IMR-90 (cell line): ENCODE measurements around the gene KCNC2. TPM values are rescaled to one million over a fixed set of nuclear protein-coding genes. Genes with fewer than 3 reads are reported as not detected.
"Not testable (repeated sequence)": the region's sequence is repeated elsewhere in the genome, so short reads cannot be mapped to it uniquely, and the experiment has no call there.

ENCODE experiments used
- ATAC-seq: fragments of 200-7000 bp; cut with Tn5 transposase; 2 replicates; pipeline ENCODE4 v1.9.1; 2020; ENCODE audit warnings: low read depth, mild to moderate bottlenecking, moderate library complexity
- BruUV-seq: library from RNA; stranded (reverse); fragments of 400-500 nt; replicated peaks from 2 replicates; lab custom pipeline; 2021; lab: Mats Ljungman, UMichigan
- CTCF ChIA-PET: fragments of 300-600 bp; formaldehyde crosslinking; extraction: SDS; loops from one replicate; lab custom pipeline; 2021; ENCODE audit warnings: antibody characterized with exemption; lab: Yijun Ruan, JAX
- POLR2A ChIA-PET: fragments of 300-600 bp; sonication (Branson Sonifier 250); formaldehyde crosslinking; loops from one replicate; lab custom pipeline; 2022; ENCODE audit warnings: antibody characterized with exemption; ENCODE audit not compliant: unreplicated experiment; lab: Charles Lee
- DNase-seq: peaks from one replicate; pipeline ENCODE4 v3.0.0; 2013
- H2AFZ ChIP-seq: replicated peaks from 2 replicates; pipeline ENCODE3; 2013; ENCODE audit warnings: low read length, mild to moderate bottlenecking; ENCODE audit not compliant: poor library complexity
- H2AK5ac ChIP-seq: 2 replicates; pipeline ENCODE4 v1.6.1; 2013; ENCODE audit warnings: low read depth, low read length, inconsistent platforms
- H2AK9ac ChIP-seq: replicated peaks from 2 replicates; pipeline ENCODE3; 2013; ENCODE audit warnings: mild to moderate bottlenecking, low read depth, low read length, moderate library complexity; ENCODE audit not compliant: poor library complexity
- H2BK120ac ChIP-seq: 2 replicates; pipeline ENCODE4 v1.6.1; 2013; ENCODE audit warnings: low read depth, low read length, inconsistent platforms
- H2BK15ac ChIP-seq: 3 replicates; pipeline ENCODE4 v1.6.1; 2013; ENCODE audit warnings: low read depth, low read length, inconsistent platforms
- H2BK20ac ChIP-seq: 2 replicates; pipeline ENCODE4 v1.6.1; 2013; ENCODE audit warnings: low read depth, mild to moderate bottlenecking, inconsistent platforms, low read length, moderate library complexity
- H2BK5ac ChIP-seq: 2 replicates; pipeline ENCODE4 v1.6.1; 2013; ENCODE audit warnings: mild to moderate bottlenecking, low read depth, low read length, inconsistent platforms; ENCODE audit not compliant: poor library complexity, severe bottlenecking
- H3K14ac ChIP-seq: replicated peaks from 2 replicates; pipeline ENCODE4 v1.6.1; 2013; ENCODE audit warnings: low read depth, low read length, inconsistent platforms
- H3K18ac ChIP-seq: 2 replicates; pipeline ENCODE4 v1.6.1; 2013; ENCODE audit warnings: low read depth, low read length, control low read depth
- H3K23ac ChIP-seq: 2 replicates; pipeline ENCODE4 v1.6.1; 2013; ENCODE audit warnings: low read depth, low read length, inconsistent platforms
- H3K27ac ChIP-seq: 2 replicates; pipeline ENCODE4 v1.5.1; 2013; ENCODE audit warnings: mild to moderate bottlenecking, control low read depth, low read length; ENCODE audit not compliant: insufficient read depth
- H3K27me3 ChIP-seq: 2 replicates; pipeline ENCODE4 v1.6.1; 2013; ENCODE audit warnings: low read length; ENCODE audit not compliant: control insufficient read depth, insufficient read depth
- H3K36me3 ChIP-seq: 2 replicates; pipeline ENCODE4 v1.6.1; 2013; ENCODE audit warnings: low read length, mixed read lengths; ENCODE audit not compliant: control insufficient read depth, insufficient read depth
- H3K4ac ChIP-seq: 2 replicates; pipeline ENCODE4 v1.6.1; 2013; ENCODE audit warnings: low read depth, low read length, inconsistent platforms
- H3K4me1 ChIP-seq: 2 replicates; pipeline ENCODE4 v1.6.1; 2013; ENCODE audit warnings: low read length, mixed read lengths; ENCODE audit not compliant: control insufficient read depth, insufficient read depth
- H3K4me2 ChIP-seq: 2 replicates; pipeline ENCODE4 v1.6.1; 2013; ENCODE audit warnings: low read depth, mild to moderate bottlenecking, control low read depth, low read length, moderate library complexity
- H3K4me3 ChIP-seq: 2 replicates; pipeline ENCODE4 v1.5.1; 2013; ENCODE audit warnings: low read depth, mild to moderate bottlenecking, control low read depth, low read length, moderate library complexity; ENCODE audit not compliant: insufficient read depth
- H3K56ac ChIP-seq: 2 replicates; pipeline ENCODE4 v1.6.1; 2013; ENCODE audit warnings: low read length, inconsistent platforms; ENCODE audit not compliant: insufficient read depth; ENCODE audit errors: extremely low read depth
- H3K79me1 ChIP-seq, 2 experiments: 2 replicates each; pipeline ENCODE4 v1.6.1; 2013; ENCODE audit warnings: low read length in 2 of 2, inconsistent platforms in 1 of 2, low read depth in 1 of 2
- H3K9ac ChIP-seq: 2 replicates; pipeline ENCODE4 v1.6.1; 2013; ENCODE audit warnings: low read depth, low read length, control low read depth
- H3K9me1 ChIP-seq: 2 replicates; pipeline ENCODE4 v1.6.1; 2013; ENCODE audit warnings: low read length, inconsistent platforms; ENCODE audit not compliant: insufficient read depth
- H3K9me3 ChIP-seq: 2 replicates; pipeline ENCODE4 v1.6.1; 2013; ENCODE audit warnings: low read length; ENCODE audit not compliant: control insufficient read depth, insufficient read depth
- H4K20me1 ChIP-seq: 2 replicates; pipeline ENCODE4 v1.6.1; 2013; ENCODE audit warnings: low read length, inconsistent platforms; ENCODE audit not compliant: insufficient read depth
- H4K5ac ChIP-seq: 2 replicates; pipeline ENCODE4 v1.6.1; 2013; ENCODE audit warnings: mild to moderate bottlenecking, low read depth, low read length, control low read depth
- H4K8ac ChIP-seq, 2 experiments: 2 replicates each; pipeline ENCODE4 v1.6.1; 2013; ENCODE audit warnings: low read depth in 2 of 2, low read length in 2 of 2, control low read depth in 1 of 2, inconsistent platforms in 1 of 2
- H4K91ac ChIP-seq: 2 replicates; pipeline ENCODE4 v1.6.1; 2013; ENCODE audit warnings: low read depth, low read length, inconsistent platforms; ENCODE audit not compliant: insufficient read depth
- WGBS, 2 experiments: methylation state at CpG; one replicate each; pipeline versions ENCODE4 v1.1.5 to v1.1.7; 2013; ENCODE audit warnings: missing lambda C conversion rate in 2 of 2; ENCODE audit not compliant: insufficient read length in 1 of 2; ENCODE audit errors: extremely low coverage in 2 of 2; 5-methylcytosine and 5-hydroxymethylcytosine counted together
- dilution Hi-C: fragments of 300-500 bp; cut with HindIII; formaldehyde crosslinking; loops from one replicate; pipeline ENCODE4 v1.14.3; 2018; ENCODE audit warnings: low sequenced_read_pairs; ENCODE audit not compliant: unreplicated experiment
- in situ Hi-C: fragments of 300-500 bp; cut with MboI; formaldehyde crosslinking; loops from 3 replicates; pipeline ENCODE4 v1.14.3; 2019; ENCODE audit warnings: low sequenced_read_pairs, inconsistent platforms, mixed read lengths
- intact Hi-C: fragments of 100-400 bp; cut with micrococcal nuclease; formaldehyde crosslinking; loops from 2 replicates; pipeline ENCODE4 v1.10.0; 2022
- polyA plus RNA-seq, 3 experiments: library from polyadenylated mRNA; depleted of rRNA; stranded (reverse); fragments of >200 nt; gene quantifications; 2 replicates each; pipeline ENCODE4 v1.2.3, GENCODE V29; 2012; ENCODE audit warnings: low replicate concordance in 1 of 3
- total RNA-seq: library from RNA; depleted of rRNA; stranded (reverse); fragments of >200 nt; gene quantifications from 2 replicates; pipeline ENCODE4 v1.2.3, GENCODE V29; 2012

The KCNC2 gene
- total and polyA plus RNA-seq, 2 of the 4 experiments (the other 2 are of a cell fraction) = not detected

DNA sequence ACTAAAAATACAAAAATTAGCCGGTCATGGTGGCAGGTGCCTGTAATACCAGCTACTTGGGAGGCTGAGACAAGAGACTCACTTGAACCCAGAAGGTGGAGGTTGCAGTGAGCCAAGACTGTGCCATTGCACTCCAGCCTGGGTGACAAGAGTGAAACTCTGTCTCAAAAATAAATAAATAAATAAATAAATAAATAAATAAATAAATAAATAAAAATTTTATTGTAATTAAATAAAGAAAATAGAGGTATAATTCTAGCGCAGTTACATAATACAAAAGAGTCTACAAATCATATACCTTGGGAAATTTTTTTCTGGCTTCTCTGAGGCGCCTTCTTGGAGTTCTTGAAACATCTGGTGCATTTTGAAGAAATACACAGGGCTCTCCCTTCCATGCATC is 23.8 kb downstream of the KCNC2 start:
- BruUV-seq, H3K27ac ChIP-seq, H3K4me2 ChIP-seq, CTCF ChIA-PET, H4K5ac ChIP-seq, ATAC-seq, H4K91ac ChIP-seq, H3K4me1 ChIP-seq, H2AK5ac ChIP-seq, H3K9ac ChIP-seq, H3K14ac ChIP-seq, H3K36me3 ChIP-seq, H3K4ac ChIP-seq, H2BK20ac ChIP-seq, H3K4me3 ChIP-seq, H3K56ac ChIP-seq, POLR2A ChIA-PET, in situ Hi-C loops, H2AFZ ChIP-seq, H2BK15ac ChIP-seq, H2BK5ac ChIP-seq, H3K27me3 ChIP-seq, H4K20me1 ChIP-seq, dilution Hi-C loops, intact Hi-C loops, H3K23ac ChIP-seq, H3K79me1 ChIP-seq, H2AK9ac ChIP-seq, DNase-seq, H3K9me1 ChIP-seq, H3K18ac ChIP-seq, H2BK120ac ChIP-seq, H3K9me3 ChIP-seq, H4K8ac ChIP-seq: not testable (repeated sequence)
- WGBS, 2 experiments = no CpG with 5 or more reads among the region's 3 CpGs
